Heart left ventricle (tissue), 16 donors: Measurements from ENCODE around the gene PERM1. TPM values are rescaled to one million over a fixed set of nuclear protein-coding genes. Genes with fewer than 3 reads are reported as not detected.

ENCODE experiments used
- ATAC-seq, 4 donors: fragments of 200-7000 bp; cut with Tn5 transposase; one replicate each; pipeline ENCODE4 v1.9.1; 2020 to 2022; ENCODE audit warnings: moderate library complexity in 4 of 4, mild to moderate bottlenecking in 3 of 4, moderate number of reproducible peaks in 1 of 4
- DNase-seq, 5 donors: peaks; one replicate each; pipeline ENCODE4 v3.0.0-alpha.2; 2020
- H3K27ac ChIP-seq, 12 donors: fragments of 200-600 bp; sonication (generic) in 4 of 12; one replicate each; pipeline versions ENCODE4 v1.5.0 to v1.8.0; 2016 to 2022; ENCODE audit warnings: mild to moderate bottlenecking in 2 of 12
- H3K27me3 ChIP-seq, 9 donors: fragments of 200-600 bp; sonication (generic) in 2 of 9; one replicate each; pipeline versions ENCODE4 v1.5.1 to v1.8.0; 2016 to 2022; ENCODE audit warnings: mild to moderate bottlenecking in 3 of 9
- H3K36me3 ChIP-seq, 9 donors: fragments of 200-600 bp; sonication (generic) in 2 of 9; one replicate each; pipeline versions ENCODE4 v1.5.0 to v1.8.0; 2018 to 2022; ENCODE audit warnings: mild to moderate bottlenecking in 2 of 9
- H3K4me1 ChIP-seq, 12 donors: fragments of 200-600 bp; sonication (generic) in 4 of 12; one replicate each; pipeline versions ENCODE4 v1.5.0 to v1.8.0; 2016 to 2022; ENCODE audit warnings: mild to moderate bottlenecking in 3 of 12
- H3K4me3 ChIP-seq, 12 donors: fragments of 200-600 bp; sonication (generic) in 4 of 12; one replicate each; pipeline versions ENCODE4 v1.5.0 to v1.8.0; 2017 to 2022; ENCODE audit warnings: mild to moderate bottlenecking in 9 of 12, moderate library complexity in 4 of 12
- H3K9me3 ChIP-seq, 12 donors: fragments of 200-600 bp; sonication (generic) in 4 of 12; one replicate each; pipeline versions ENCODE4 v1.5.0 to v1.8.0; 2016 to 2022; ENCODE audit warnings: mild to moderate bottlenecking in 1 of 12
- POLR2A ChIP-seq, 2 donors: fragments of 450-650 bp; IDR thresholded peaks; one replicate each; pipeline ENCODE4 v1.6.1; 2017; ENCODE audit warnings: antibody characterized with exemption in 2 of 2, mild to moderate bottlenecking in 2 of 2, moderate library complexity in 2 of 2
- WGBS, 4 donors: extraction: QIAGEN DNeasy Blood & Tissue Kit in 2 of 4; methylation state at CpG; one replicate each; pipeline versions ENCODE4 v1.1.5 to v1.1.7; 2013 to 2018; 5-methylcytosine and 5-hydroxymethylcytosine counted together
- intact Hi-C, 10 donors: fragments of 100-400 bp; cut with DNase I; formaldehyde crosslinking; loops; one replicate each; pipeline versions ENCODE4 v1.11.1 to v1.14.2; 2022
- polyA plus RNA-seq, 2 donors: library from polyadenylated mRNA; stranded (reverse); fragments of 200-250 nt; gene quantifications; one replicate each; pipeline ENCODE4 v1.2.3, GENCODE V29; 2013
- total RNA-seq, 9 donors: library from RNA; depleted of rRNA in 2 of 9; stranded (reverse); fragments of >200 nt in 2 of 9; fragmentation: NEBNext Ultra II Directional in 3 of 9; extraction: Animal tissue kit (Norgen Biotek cat#: 25700) in 3 of 9; gene quantifications; one replicate each; pipeline versions ENCODE4 v1.1.0 to v1.2.4, GENCODE V29; 2016 to 2023
- TF ChIP-seq, protein P1 (sequence below), 12 donors: fragments of 200-600 bp; sonication (generic) in 4 of 12; IDR thresholded peaks; one replicate each; pipeline versions ENCODE4 v1.5.0 to v1.8.0; 2018 to 2022; ENCODE audit warnings: antibody characterized with exemption in 12 of 12, mild to moderate bottlenecking in 5 of 12
- donor health status: ischemic (EF 13 %, LVEDD 7.1; RV severe dilation, severe dysfunction).
- donor health status: healthy with polysubstance abuse.
- donor health status: DM: no; HTN: yes; CAD: no.
- donor health status: DM: no; HTN: no; CAD: no.
- donor health status: ischemic (EF 25% LVEDD 6.9; RV normal size, moderate dysfunction).
- donor health status: ischemic (EF 25% LVEDD 5.7; RV mildly dilated, moderate dysfunction).
- donor health status: healthy.
- donor health status: DM: yes; HTN: yes; CAD: no.
- donor health status: ischemic (EF 35%, LVEDD 5.7; RV mildly dilated, moderate dysfunction).
- donor health status: nonischemic (EF 11% LVEDD 7.7; RV severe dilation, severe dysfunction).
- donor health status: DM: yes; HTN: yes; CAD: no.
- donor health status: PGD.
- donor health status: ischemic (EF 29% LVEDD 5.4; RV normal size, mild dysfunction).
- donor health status: nonischemic (EF 23%, LVEDD 6.1; RV moderate dilation, normal function).

Gene PERM1
- total and polyA plus RNA-seq, 11 donors, result 52.8 to 353 (median 104) TPM

DNA sequence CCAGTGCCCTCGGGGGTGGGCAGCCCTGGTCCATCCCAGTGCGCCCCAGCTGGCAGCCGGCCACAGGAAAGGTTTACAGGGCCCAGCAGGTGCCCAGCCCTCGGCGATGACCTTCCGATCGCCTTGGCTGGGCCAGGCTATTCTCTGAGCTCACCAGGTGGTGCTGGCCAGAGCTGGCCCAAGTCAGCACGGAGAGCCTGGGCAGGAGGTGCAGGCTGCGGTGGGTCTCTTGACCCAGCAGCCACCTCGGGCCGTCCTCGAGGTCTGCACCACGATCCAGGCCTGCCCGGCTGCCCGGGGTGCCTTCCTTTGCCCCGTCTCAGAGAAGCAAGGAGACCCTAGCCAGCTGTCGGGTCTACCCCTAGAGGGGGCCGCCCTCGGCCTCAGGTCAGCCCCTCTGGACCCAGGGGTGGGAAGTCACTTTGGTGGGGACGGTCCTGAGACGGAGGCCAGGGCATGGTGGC, 370 bp downstream of the PERM1 start:
- Histone ChIP-seq H3K4me1 (peaks cover 0 to 34% (median 4%) of the 10 kb centered on the region in 12 donors), H3K4me3 (peak overlapping the region; percentile 33 to 67 (median 56)), H3K27me3 (peaks cover 0 to 12% (median 0%) of the 10 kb centered on the region in 9 donors), H3K9me3 (no peaks in the 10 kb centered on the region), H3K27ac (peak overlapping the region; percentile 79 to 100 (median 98)), H3K36me3 (peaks cover 0 to 4% (median 0%) of the 10 kb centered on the region in 9 donors)
- ATAC-seq, result peak in 3 of 4 donors; percentile 3 to 6 (median 5)
- TF ChIP-seq, protein P1, sequence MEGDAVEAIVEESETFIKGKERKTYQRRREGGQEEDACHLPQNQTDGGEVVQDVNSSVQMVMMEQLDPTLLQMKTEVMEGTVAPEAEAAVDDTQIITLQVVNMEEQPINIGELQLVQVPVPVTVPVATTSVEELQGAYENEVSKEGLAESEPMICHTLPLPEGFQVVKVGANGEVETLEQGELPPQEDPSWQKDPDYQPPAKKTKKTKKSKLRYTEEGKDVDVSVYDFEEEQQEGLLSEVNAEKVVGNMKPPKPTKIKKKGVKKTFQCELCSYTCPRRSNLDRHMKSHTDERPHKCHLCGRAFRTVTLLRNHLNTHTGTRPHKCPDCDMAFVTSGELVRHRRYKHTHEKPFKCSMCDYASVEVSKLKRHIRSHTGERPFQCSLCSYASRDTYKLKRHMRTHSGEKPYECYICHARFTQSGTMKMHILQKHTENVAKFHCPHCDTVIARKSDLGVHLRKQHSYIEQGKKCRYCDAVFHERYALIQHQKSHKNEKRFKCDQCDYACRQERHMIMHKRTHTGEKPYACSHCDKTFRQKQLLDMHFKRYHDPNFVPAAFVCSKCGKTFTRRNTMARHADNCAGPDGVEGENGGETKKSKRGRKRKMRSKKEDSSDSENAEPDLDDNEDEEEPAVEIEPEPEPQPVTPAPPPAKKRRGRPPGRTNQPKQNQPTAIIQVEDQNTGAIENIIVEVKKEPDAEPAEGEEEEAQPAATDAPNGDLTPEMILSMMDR (IDR thresholded peaks at IDR 0.05), result no peak
- no peak for TF ChIP-seq POLR2A (IDR thresholded peaks at IDR 0.05)
- DNase-seq, result peak in 4 of 5 donors; percentile 19 to 58 (median 46)
- intact Hi-C loops, result loop anchor here in 2 of 10 donors (5.0 to 10.0 kb wide), 2 partner anchors 81 to 313 kb away; no protein-coding TSS in a partner anchor
- WGBS, 4 donors, result 49 to 58% (median 54%) methylated on average over 7 to 21 of the region's 21 CpGs

DNA sequence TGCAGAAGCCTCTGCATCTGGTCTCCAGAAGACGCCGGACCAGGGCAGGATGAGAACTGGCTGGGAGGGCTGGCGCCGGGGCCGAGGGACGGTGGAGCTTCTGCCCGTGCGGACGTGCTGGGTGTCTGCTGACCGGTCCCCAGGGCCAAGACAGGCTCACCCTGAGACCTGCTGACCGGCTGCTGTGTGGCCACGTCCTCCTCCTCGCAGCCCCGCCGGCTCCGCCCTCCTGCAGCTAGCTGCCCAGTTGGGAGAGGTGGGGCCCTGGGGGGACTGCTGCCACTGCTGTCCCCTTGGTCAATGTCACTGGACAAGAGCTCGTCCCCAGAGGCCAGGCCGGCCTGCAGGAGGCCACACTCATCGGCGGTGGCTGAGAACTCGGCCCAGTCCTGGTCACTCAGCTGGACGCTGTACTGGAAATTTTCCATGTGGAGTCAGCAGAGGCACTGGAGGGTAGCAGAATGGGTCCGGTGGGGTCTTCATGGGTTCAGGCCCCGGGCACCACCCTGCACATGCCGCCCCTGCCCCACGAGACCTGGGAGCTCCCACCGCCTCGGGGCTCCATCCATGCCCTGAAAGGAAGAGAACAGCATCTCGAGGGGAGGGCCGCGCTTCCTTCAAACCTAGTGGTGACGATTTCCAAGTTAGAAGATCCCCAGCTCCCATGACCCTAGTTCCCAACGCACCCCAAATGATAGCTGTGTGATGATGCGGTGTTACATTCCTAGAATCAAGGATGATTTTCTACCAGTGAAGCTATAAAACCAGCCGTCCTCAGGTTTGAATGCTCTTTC, 1.1 kb downstream of the PERM1 start:
- WGBS, 4 donors, result 37 to 55% (median 46%) methylated on average over 13 to 35 of the region's 35 CpGs
- H3K4me3 ChIP-seq, result peak overlapping the region; percentile 33 to 67 (median 56)
- no peaks in the 10 kb centered on the region for H3K9me3 ChIP-seq
- H3K27ac ChIP-seq, result peak overlapping the region; percentile 79 to 100 (median 98)
- peaks cover 0 to 18% (median 6%) of the 10 kb centered on the region in 9 donors for H3K27me3 ChIP-seq
- peak; percentile 65 to 77 (median 74) for ATAC-seq
- peak; percentile 48 to 88 for TF ChIP-seq POLR2A (IDR thresholded peaks at IDR 0.05)
- TF ChIP-seq, protein P1 (IDR thresholded peaks at IDR 0.05), result peak in 2 of 12 donors; percentile 6 to 12
- intact Hi-C loops, result loop anchor here in 2 of 10 donors (5.0 to 10.0 kb wide), 2 partner anchors 82 to 314 kb away; no protein-coding TSS in a partner anchor
- DNase-seq, result peak; percentile 84 to 92 (median 89)
- H3K36me3 ChIP-seq, result peaks cover 0 to 4% (median 0%) of the 10 kb centered on the region in 9 donors
- peaks cover 0 to 40% (median 9%) of the 10 kb centered on the region in 12 donors for H3K4me1 ChIP-seq

DNA sequence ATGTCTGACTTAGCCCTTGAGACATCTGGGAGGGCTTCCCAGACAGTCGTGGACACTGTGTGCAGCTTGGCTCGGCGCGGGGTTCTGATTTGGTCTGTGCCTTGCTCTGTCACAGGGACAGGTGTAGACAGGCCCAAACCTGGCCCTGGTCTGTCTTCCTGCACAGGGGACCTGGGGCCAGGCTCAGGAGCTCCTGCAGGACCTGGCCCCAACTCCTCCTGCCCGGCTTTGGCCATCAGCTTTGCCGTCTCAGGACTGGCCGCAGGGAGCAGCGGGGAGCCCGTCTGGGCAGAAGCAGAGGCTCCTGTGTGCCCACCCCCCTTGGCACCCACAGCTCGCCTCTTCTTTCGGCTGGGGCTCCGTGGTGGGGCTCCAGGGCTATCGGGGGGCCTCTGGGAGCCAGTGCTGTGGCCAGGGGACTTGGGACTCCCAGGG, 1.7 kb downstream of the PERM1 start:
- peaks cover 0 to 44% (median 11%) of the 10 kb centered on the region in 12 donors for H3K4me1 ChIP-seq
- intact Hi-C loops, result loop anchor here in 2 of 10 donors (5.0 to 10.0 kb wide), 2 partner anchors 82 to 315 kb away; no protein-coding TSS in a partner anchor
- DNase-seq (peak in 1 of 5 donors; percentile 37), ATAC-seq (peak in 3 of 4 donors; percentile 0 to 1 (median 1))
- WGBS, 4 donors, result 27 to 51% (median 46%) methylated on average over 9 to 13 of the region's 13 CpGs
- no peaks in the 10 kb centered on the region for H3K9me3 ChIP-seq
- H3K27ac ChIP-seq, result peak overlapping the region; percentile 65 to 100 (median 97)
- H3K4me3 ChIP-seq, result peak overlapping the region; percentile 33 to 67 (median 56)
- peaks cover 0 to 25% (median 7%) of the 10 kb centered on the region in 9 donors for H3K27me3 ChIP-seq
- peaks cover 0 to 4% (median 0%) of the 10 kb centered on the region in 9 donors for H3K36me3 ChIP-seq
- TF ChIP-seq POLR2A (IDR thresholded peaks at IDR 0.05), result no peak
- TF ChIP-seq, protein P1 (IDR thresholded peaks at IDR 0.05), result no peak

DNA sequence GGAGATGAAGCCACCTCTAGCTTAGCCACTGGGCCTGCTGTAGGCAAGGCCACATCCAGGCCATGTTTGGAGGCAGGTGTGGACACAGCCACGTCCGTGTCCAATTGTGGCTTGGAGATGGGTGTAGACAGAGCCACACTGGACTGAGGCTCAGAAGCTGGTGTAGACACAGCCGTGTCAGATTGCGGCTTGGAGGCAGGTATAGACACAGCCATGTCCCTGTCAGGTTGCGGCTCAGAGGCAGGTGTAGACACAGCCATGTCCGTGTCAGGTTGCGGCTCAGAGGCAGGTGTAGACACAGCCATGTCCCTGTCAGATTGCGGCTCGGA, 2.2 kb downstream of the PERM1 start:
- ATAC-seq (no peak), DNase-seq (peak in 1 of 5 donors; percentile 7)
- intact Hi-C loops, result loop anchor here in 3 of 10 donors (5.0 to 10.0 kb wide), 3 partner anchors 83 to 515 kb away; no protein-coding TSS in a partner anchor
- Histone ChIP-seq H3K27ac (peak overlapping the region in 10 of 12 donors; percentile 55 to 100 (median 98)), H3K9me3 (no peaks in the 10 kb centered on the region), H3K4me3 (peak overlapping the region; percentile 8 to 67 (median 56)), H3K36me3 (peaks cover 0 to 4% (median 0%) of the 10 kb centered on the region in 9 donors), H3K27me3 (peaks cover 0 to 28% (median 7%) of the 10 kb centered on the region in 9 donors), H3K4me1 (peaks cover 0 to 45% (median 11%) of the 10 kb centered on the region in 12 donors)
- WGBS, 4 donors, result 45 to 90% (median 69%) methylated on average over 9 of the region's 9 CpGs
- TF ChIP-seq POLR2A (IDR thresholded peaks at IDR 0.05), result no peak
- TF ChIP-seq, protein P1 (IDR thresholded peaks at IDR 0.05), result no peak
